Gastroesophageal sphincter (tissue), 4 donors: Measurements from ENCODE around the gene PDIK1L. TPM values are rescaled to one million over a fixed set of nuclear protein-coding genes. Genes with fewer than 3 reads are reported as not detected.

Source experiments
- ATAC-seq: fragments of 150-250 bp; one replicate; pipeline ENCODE4 v1.9.1; 2016; ENCODE audit warnings: mild to moderate bottlenecking, moderate library complexity
- H3K27ac ChIP-seq, 4 donors: fragments of 200-600 bp; sonication (generic) in 3 of 4; 1 replicate in 3 of 4; 2 replicates in 1 of 4; pipeline ENCODE4 v1.5.1; 2016 to 2019
- H3K27me3 ChIP-seq: fragments of 200-600 bp; sonication (generic); one replicate; pipeline ENCODE4 v1.5.1; 2019
- H3K36me3 ChIP-seq, 2 donors: fragments of 200-600 bp; sonication (generic); one replicate each; pipeline ENCODE4 v1.5.1; 2019; ENCODE audit warnings: control low read depth in 1 of 2
- H3K4me1 ChIP-seq, 3 donors: fragments of 200-600 bp; sonication (generic); 1 replicate in 2 of 3; 2 replicates in 1 of 3; pipeline ENCODE4 v1.5.1; 2016 to 2019; ENCODE audit warnings: control low read depth in 2 of 3
- H3K4me3 ChIP-seq, 2 donors: fragments of 200-600 bp; sonication (generic); one replicate each; pipeline ENCODE4 v1.5.1; 2019; ENCODE audit warnings: mild to moderate bottlenecking in 1 of 2, moderate library complexity in 1 of 2
- H3K9me3 ChIP-seq, 3 donors: fragments of 200-600 bp; sonication (generic); one replicate each; pipeline ENCODE4 v1.5.1; 2017 to 2019; ENCODE audit warnings: control low read depth in 2 of 3
- EP300 ChIP-seq: sonication (generic); formaldehyde crosslinking; IDR thresholded peaks from one replicate; pipeline ENCODE4 v1.6.1; 2017; ENCODE audit warnings: antibody characterized with exemption, mild to moderate bottlenecking
- POLR2A ChIP-seq, 2 donors: fragments of 450-650 bp; IDR thresholded peaks; one replicate each; pipeline ENCODE4 v1.6.1; 2017; ENCODE audit warnings: antibody characterized with exemption in 2 of 2, mild to moderate bottlenecking in 2 of 2, moderate library complexity in 1 of 2
- POLR2AphosphoS5 ChIP-seq: sonication (generic); formaldehyde crosslinking; IDR thresholded peaks from one replicate; pipeline ENCODE4 v1.6.1; 2017; ENCODE audit warnings: antibody characterized with exemption
- WGBS, 2 donors: methylation state at CpG; one replicate each; pipeline ENCODE4 v1.1.5; 2018; ENCODE audit warnings: low coverage in 1 of 2; 5-methylcytosine and 5-hydroxymethylcytosine counted together
- total RNA-seq, 4 donors: library from RNA; depleted of rRNA; stranded (reverse); fragments of >200 nt; gene quantifications; one replicate each; pipeline ENCODE4 v1.1.0, GENCODE V29; 2016
- TF ChIP-seq, protein P1 (sequence below), 4 experiments: fragments of 200-600 bp in 2 of 4; fragments of 450-650 bp in 2 of 4; sonication (generic) in 1 of 4; IDR thresholded peaks; one replicate each; pipeline ENCODE4 v1.5.1; 2017 to 2019; ENCODE audit warnings: antibody characterized with exemption in 4 of 4, mild to moderate bottlenecking in 2 of 4, moderate library complexity in 2 of 4

Gene PDIK1L
- total RNA-seq, 4 donors from 2014 or later: 6.2 to 9.3 (median 6.8) TPM

- Histone ChIP-seq H3K36me3 (no peaks in the 10 kb centered on the region), H3K27me3 (peaks cover 14% of the 10 kb centered on the region), H3K4me1 (peaks cover 0 to 8% (median 0%) of the 10 kb centered on the region in 3 donors), H3K4me3 (no peak overlapping the region), H3K27ac (no peak overlapping the region), H3K9me3 (no peaks in the 10 kb centered on the region)
- 67 to 74% methylated on average over 3 of the region's 8 CpGs for WGBS, 2 donors
- no peak for ATAC-seq
- no peak for TF ChIP-seq POLR2AphosphoS5
Measured at GRCh38 chr1:26142159-26142558, 30.5 kb downstream of the PDIK1L start.

DNA sequence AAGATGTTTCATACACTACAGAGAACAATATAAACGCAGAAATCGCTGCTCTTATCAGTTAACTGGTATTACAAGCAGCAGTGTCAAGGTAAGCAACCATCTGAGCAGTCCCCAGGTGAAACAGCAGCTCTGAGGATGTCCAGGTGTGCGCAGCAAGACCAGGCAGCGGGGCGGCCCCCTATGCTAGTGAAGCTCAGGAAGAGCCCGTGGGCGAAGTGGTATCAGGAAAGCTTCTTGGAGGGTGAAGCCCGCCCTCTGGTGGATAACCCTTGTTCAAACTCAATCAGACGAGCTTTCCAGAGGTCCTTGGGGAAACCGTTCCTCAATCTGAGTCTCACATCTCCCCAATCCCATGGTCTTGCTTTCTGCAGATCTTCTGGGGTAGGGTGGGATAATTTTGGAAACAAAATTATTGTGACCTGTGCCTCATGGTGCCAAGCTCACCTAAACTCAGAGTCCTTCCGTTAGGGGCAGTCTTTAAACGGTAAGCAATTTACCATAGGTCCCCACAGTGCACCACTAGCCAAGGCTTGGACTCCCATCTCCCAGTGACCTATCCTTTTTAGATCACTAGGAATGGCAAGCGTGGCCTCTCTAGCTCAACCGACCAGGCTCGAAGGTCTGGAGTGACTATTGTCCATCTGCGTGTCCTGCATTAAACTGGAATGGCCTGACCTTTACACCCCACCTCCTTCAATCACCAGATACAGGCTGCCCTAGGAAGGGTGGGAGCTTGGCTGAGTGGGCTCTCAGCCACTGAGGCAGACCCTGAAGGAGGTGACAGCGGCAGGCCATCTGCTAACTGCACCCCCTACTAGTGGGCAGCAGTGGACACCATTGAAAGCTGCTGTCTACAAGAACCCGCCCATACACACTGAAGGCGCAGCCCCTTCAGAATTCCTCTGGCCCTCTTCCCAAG is 33.7 kb downstream of the PDIK1L start:
- Histone ChIP-seq H3K4me3 (no peak overlapping the region), H3K9me3 (no peaks in the 10 kb centered on the region), H3K27me3 (peaks cover 25% of the 10 kb centered on the region), H3K27ac (no peak overlapping the region), H3K36me3 (no peaks in the 10 kb centered on the region), H3K4me1 (peaks cover 0 to 8% (median 0%) of the 10 kb centered on the region in 3 donors)
- peak; percentile 87 for ATAC-seq
- TF ChIP-seq, protein P1, sequence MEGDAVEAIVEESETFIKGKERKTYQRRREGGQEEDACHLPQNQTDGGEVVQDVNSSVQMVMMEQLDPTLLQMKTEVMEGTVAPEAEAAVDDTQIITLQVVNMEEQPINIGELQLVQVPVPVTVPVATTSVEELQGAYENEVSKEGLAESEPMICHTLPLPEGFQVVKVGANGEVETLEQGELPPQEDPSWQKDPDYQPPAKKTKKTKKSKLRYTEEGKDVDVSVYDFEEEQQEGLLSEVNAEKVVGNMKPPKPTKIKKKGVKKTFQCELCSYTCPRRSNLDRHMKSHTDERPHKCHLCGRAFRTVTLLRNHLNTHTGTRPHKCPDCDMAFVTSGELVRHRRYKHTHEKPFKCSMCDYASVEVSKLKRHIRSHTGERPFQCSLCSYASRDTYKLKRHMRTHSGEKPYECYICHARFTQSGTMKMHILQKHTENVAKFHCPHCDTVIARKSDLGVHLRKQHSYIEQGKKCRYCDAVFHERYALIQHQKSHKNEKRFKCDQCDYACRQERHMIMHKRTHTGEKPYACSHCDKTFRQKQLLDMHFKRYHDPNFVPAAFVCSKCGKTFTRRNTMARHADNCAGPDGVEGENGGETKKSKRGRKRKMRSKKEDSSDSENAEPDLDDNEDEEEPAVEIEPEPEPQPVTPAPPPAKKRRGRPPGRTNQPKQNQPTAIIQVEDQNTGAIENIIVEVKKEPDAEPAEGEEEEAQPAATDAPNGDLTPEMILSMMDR (IDR thresholded peaks at IDR 0.05): peak; percentile 60 to 81 (median 80)
- no peak for TF ChIP-seq POLR2A (IDR thresholded peaks at IDR 0.05)
- WGBS, 2 donors: 7 to 14% methylated on average over 5 to 14 of the region's 19 CpGs

DNA sequence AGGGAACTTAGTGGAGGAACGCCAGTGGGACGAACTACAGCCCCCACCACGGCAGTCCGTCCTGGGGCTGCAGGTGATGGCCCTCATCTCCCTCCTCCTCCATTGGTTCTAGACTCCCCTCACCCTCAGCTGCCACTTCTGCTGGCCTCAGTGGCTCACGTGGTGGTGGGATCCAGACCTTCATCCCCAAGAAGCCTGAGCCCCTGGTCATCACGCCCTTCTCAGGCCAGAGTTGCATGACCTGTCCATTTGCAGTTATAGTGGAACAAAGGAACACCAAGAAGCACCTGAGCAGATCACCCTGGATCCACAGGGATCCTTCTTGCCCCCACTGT is 34.3 kb downstream of the PDIK1L start:
- no peak overlapping the region for H3K4me3 ChIP-seq
- H3K27me3 ChIP-seq: peaks cover 31% of the 10 kb centered on the region
- 40% methylated on average over 1 of the region's 6 CpGs; no CpG with 5 or more reads in 1 of the 2 donors for WGBS, 2 donors
- ATAC-seq: no peak
- H3K4me1 ChIP-seq: peaks cover 0 to 8% (median 0%) of the 10 kb centered on the region in 3 donors
- H3K36me3 ChIP-seq: no peaks in the 10 kb centered on the region
- H3K9me3 ChIP-seq: no peaks in the 10 kb centered on the region
- TF ChIP-seq POLR2A (IDR thresholded peaks at IDR 0.05) (no peak), EP300 (no peak)
- TF ChIP-seq, protein P1 (IDR thresholded peaks at IDR 0.05): no peak
- no peak overlapping the region for H3K27ac ChIP-seq

GRCh38 chr1:26148887-26149286 is 37.3 kb downstream of the PDIK1L start:
- H3K27ac ChIP-seq: no peak overlapping the region
- ATAC-seq: no peak
- no peaks in the 10 kb centered on the region for H3K9me3 ChIP-seq
- H3K36me3 ChIP-seq: no peaks in the 10 kb centered on the region
- no peak overlapping the region for H3K4me3 ChIP-seq
- H3K4me1 ChIP-seq: peaks cover 0 to 8% (median 0%) of the 10 kb centered on the region in 3 donors
- H3K27me3 ChIP-seq: peaks cover 40% of the 10 kb centered on the region
- no peak for TF ChIP-seq EP300
- TF ChIP-seq, protein P1 (IDR thresholded peaks at IDR 0.05): no peak

- 63 to 67% methylated on average over 3 of the region's 5 CpGs for WGBS, 2 donors
- no peak for TF ChIP-seq POLR2AphosphoS5
- TF ChIP-seq, protein P1 (IDR thresholded peaks at IDR 0.05): no peak
- no peak for TF ChIP-seq EP300
- no peak for TF ChIP-seq POLR2A (IDR thresholded peaks at IDR 0.05)
- peaks cover 68% of the 10 kb centered on the region for H3K27me3 ChIP-seq
- H3K4me1 ChIP-seq: no peaks in the 10 kb centered on the region
- H3K36me3 ChIP-seq: no peaks in the 10 kb centered on the region
- ATAC-seq: no peak
- H3K27ac ChIP-seq: no peak overlapping the region
- no peak overlapping the region for H3K4me3 ChIP-seq
- no peaks in the 10 kb centered on the region for H3K9me3 ChIP-seq
Measured at GRCh38 chr1:26153966-26154532, 42.4 kb downstream of the PDIK1L start.
